HL-60 (cell line): Measurements from ENCODE around the gene BSND.

ENCODE experiments used
- POLR2AphosphoS5 ChIP-seq: IDR thresholded peaks from 2 replicates; pipeline ENCODE4 v1.6.1; 2012; ENCODE audit warnings: low read depth
- TF ChIP-seq, protein P1 (sequence below): IDR thresholded peaks from one replicate; pipeline ENCODE4 v1.5.1; 2011; ENCODE audit warnings: low read length, control low read depth, inconsistent platforms; ENCODE audit not compliant: insufficient read depth

- TF ChIP-seq, protein P1, sequence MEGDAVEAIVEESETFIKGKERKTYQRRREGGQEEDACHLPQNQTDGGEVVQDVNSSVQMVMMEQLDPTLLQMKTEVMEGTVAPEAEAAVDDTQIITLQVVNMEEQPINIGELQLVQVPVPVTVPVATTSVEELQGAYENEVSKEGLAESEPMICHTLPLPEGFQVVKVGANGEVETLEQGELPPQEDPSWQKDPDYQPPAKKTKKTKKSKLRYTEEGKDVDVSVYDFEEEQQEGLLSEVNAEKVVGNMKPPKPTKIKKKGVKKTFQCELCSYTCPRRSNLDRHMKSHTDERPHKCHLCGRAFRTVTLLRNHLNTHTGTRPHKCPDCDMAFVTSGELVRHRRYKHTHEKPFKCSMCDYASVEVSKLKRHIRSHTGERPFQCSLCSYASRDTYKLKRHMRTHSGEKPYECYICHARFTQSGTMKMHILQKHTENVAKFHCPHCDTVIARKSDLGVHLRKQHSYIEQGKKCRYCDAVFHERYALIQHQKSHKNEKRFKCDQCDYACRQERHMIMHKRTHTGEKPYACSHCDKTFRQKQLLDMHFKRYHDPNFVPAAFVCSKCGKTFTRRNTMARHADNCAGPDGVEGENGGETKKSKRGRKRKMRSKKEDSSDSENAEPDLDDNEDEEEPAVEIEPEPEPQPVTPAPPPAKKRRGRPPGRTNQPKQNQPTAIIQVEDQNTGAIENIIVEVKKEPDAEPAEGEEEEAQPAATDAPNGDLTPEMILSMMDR = no peak
- no peak for TF ChIP-seq POLR2AphosphoS5
Measured at GRCh38 chr1:54971317-54971791, 27.4 kb upstream of the BSND start.
